Caco-2 (cell line): Measurements from ENCODE around the gene MPPE1. TPM values are rescaled to one million over a fixed set of nuclear protein-coding genes. Genes with fewer than 3 reads are reported as not detected.

Experiments
- BruUV-seq: library from RNA; stranded (reverse); fragments of 400-500 nt; replicated peaks from 2 replicates; lab custom pipeline; 2021; lab: Mats Ljungman, UMichigan
- CTCF ChIA-PET: fragments of 300-600 bp; sonication (Branson Sonifier 250); formaldehyde crosslinking; loops from one replicate; lab custom pipeline; 2022; ENCODE audit warnings: antibody characterized with exemption; lab: Charles Lee
- POLR2A ChIA-PET: fragments of 300-600 bp; sonication (Branson Sonifier 250); formaldehyde crosslinking; loops from one replicate; lab custom pipeline; 2022; ENCODE audit warnings: antibody characterized with exemption; lab: Charles Lee
- DNase-seq, 2 experiments: peaks; one replicate each; pipeline versions ENCODE4 v3.0.0 to v3.0.0-alpha.2; 2020 to 2022
- H3K27me3 ChIP-seq: replicated peaks from 2 replicates; pipeline ENCODE4 v1.6.0; 2011; ENCODE audit warnings: low read length; ENCODE audit not compliant: control insufficient read depth, insufficient read depth
- H3K36me3 ChIP-seq: 2 replicates; pipeline ENCODE4 v1.5.1; 2011; ENCODE audit warnings: low read length; ENCODE audit not compliant: control insufficient read depth, insufficient read depth
- H3K4me1 ChIP-seq: fragments of 250-450 bp; sonication (Bioruptor Pico); 2 replicates; pipeline ENCODE4 v1.5.1; 2020; ENCODE audit warnings: mild to moderate bottlenecking
- H3K4me3 ChIP-seq: 2 replicates; pipeline ENCODE4 v1.5.1; 2011; ENCODE audit warnings: low read depth, mild to moderate bottlenecking, control low read depth, low read length
- H3K9me3 ChIP-seq: fragments of 250-450 bp; sonication (Bioruptor Pico); 2 replicates; pipeline ENCODE4 v1.5.1; 2020; ENCODE audit warnings: mild to moderate bottlenecking, moderate library complexity
- H3K27ac Mint-ChIP-seq: one replicate; pipeline ENCODE4 v1.8.0; 2022; ENCODE audit warnings: mixed read lengths; ENCODE audit not compliant: unreplicated experiment
- H3K27me3 Mint-ChIP-seq: one replicate; pipeline ENCODE4 v1.8.0; 2022; ENCODE audit warnings: mixed read lengths; ENCODE audit not compliant: insufficient read depth, unreplicated experiment
- H3K36me3 Mint-ChIP-seq: one replicate; pipeline ENCODE4 v1.8.0; 2022; ENCODE audit warnings: mild to moderate bottlenecking, mixed read lengths; ENCODE audit not compliant: insufficient read depth, unreplicated experiment
- H3K4me1 Mint-ChIP-seq: one replicate; pipeline ENCODE4 v1.8.0; 2022; ENCODE audit warnings: low read depth, mixed read lengths; ENCODE audit not compliant: unreplicated experiment
- H3K4me3 Mint-ChIP-seq: one replicate; pipeline ENCODE4 v1.8.0; 2022; ENCODE audit warnings: mild to moderate bottlenecking, moderate library complexity, mixed read lengths; ENCODE audit not compliant: unreplicated experiment
- H3K9me3 Mint-ChIP-seq: one replicate; pipeline ENCODE4 v1.8.0; 2022; ENCODE audit warnings: mixed read lengths; ENCODE audit not compliant: unreplicated experiment
- intact Hi-C: fragments of 100-400 bp; cut with micrococcal nuclease; formaldehyde crosslinking; loops from one replicate; pipeline ENCODE4 v1.10.0; 2022; ENCODE audit not compliant: unreplicated experiment
- total RNA-seq: library from RNA; stranded (reverse); gene quantifications from 2 replicates; pipeline ENCODE4 v1.2.3, GENCODE V29; 2022
- TF ChIP-seq, protein P1 (sequence below), 2 experiments: fragments of 200-600 bp in 1 of 2; IDR thresholded peaks; 1 replicate in 1 of 2; 2 replicates in 1 of 2; pipeline versions ENCODE4 v1.5.1 to v1.8.0; 2011 to 2022; ENCODE audit warnings: antibody characterized with exemption in 1 of 2, control low read depth in 1 of 2, inconsistent platforms in 1 of 2, low read depth in 1 of 2, low read length in 1 of 2, mild to moderate bottlenecking in 1 of 2, moderate library complexity in 1 of 2; ENCODE audit not compliant: insufficient read depth in 1 of 2, severe bottlenecking in 1 of 2, unreplicated experiment in 1 of 2

Gene MPPE1
- total RNA-seq, 1 experiment from 2014 or later: 52.6 TPM

DNA sequence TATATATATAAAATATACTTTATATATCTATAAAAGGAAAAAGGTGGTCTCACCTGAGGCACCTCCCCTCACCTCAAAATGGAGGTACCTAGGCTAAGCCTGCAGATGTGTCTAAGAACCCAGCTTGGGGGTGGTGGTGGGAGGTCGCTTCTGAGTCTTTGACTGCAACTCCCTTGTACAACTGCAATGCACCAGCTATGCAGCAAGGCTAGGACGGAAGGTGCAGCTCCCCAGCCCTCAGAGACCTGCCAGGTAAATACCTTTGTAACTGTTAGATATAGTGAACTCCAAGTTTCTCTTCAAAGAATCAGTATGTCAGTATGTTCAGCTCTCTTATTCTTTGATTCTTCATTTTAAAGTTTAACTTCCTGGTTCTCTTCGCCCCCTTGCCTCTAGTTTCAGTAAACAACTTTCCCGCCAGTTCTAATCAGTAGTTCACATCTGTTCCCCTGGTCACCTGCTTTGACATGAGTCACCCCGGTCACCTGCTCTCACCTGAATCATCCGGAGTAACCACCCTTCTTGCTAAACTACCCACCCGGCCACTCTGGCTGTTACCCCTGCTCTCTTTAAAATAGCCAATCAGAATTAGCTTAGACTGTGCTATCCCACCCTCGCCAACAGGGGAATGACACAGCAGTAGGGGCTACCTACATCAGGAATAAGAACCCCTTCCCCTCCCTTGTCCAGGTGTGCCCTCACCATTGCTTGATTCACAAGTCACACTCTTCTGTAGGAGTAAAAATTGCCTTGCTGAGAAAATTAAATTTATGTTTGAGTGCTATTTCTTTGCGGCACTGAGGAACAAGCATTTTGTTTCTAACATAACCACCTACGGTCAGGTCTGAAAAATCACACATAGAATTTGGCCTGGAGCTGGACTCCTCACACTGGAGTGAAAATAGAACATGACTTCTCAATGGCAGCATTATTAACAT, 48.5 kb upstream of the MPPE1 start:
- ChIA-PET CTCF (no interaction called here), POLR2A (no interaction called here)
- Histone ChIP-seq H3K9me3 (peaks cover 21% of the 10 kb centered on the region), H3K4me3 (no peak overlapping the region), H3K36me3 (no peaks in the 10 kb centered on the region), H3K4me1 (peaks cover 7% of the 10 kb centered on the region; the same call in 1 of the 2 replicates), H3K27me3 (no peaks in the 10 kb centered on the region)
- Mint-ChIP-seq H3K36me3 (peaks cover 6% of the 10 kb centered on the region), H3K27me3 (no peaks in the 10 kb centered on the region), H3K27ac (no peak overlapping the region), H3K9me3 (peaks cover 13% of the 10 kb centered on the region), H3K4me1 (peaks cover 25% of the 10 kb centered on the region), H3K4me3 (no peak overlapping the region)
- intact Hi-C loops: no loop called here
- DNase-seq: no peak
- TF ChIP-seq, protein P1, sequence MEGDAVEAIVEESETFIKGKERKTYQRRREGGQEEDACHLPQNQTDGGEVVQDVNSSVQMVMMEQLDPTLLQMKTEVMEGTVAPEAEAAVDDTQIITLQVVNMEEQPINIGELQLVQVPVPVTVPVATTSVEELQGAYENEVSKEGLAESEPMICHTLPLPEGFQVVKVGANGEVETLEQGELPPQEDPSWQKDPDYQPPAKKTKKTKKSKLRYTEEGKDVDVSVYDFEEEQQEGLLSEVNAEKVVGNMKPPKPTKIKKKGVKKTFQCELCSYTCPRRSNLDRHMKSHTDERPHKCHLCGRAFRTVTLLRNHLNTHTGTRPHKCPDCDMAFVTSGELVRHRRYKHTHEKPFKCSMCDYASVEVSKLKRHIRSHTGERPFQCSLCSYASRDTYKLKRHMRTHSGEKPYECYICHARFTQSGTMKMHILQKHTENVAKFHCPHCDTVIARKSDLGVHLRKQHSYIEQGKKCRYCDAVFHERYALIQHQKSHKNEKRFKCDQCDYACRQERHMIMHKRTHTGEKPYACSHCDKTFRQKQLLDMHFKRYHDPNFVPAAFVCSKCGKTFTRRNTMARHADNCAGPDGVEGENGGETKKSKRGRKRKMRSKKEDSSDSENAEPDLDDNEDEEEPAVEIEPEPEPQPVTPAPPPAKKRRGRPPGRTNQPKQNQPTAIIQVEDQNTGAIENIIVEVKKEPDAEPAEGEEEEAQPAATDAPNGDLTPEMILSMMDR (IDR thresholded peaks at IDR 0.05; ENCODE audit: insufficient read depth in 1 of 2, low read depth in 1 of 2, low read length in 1 of 2, severe bottlenecking in 1 of 2, unreplicated experiment in 1 of 2): no peak
- no TSS peak for BruUV-seq

DNA sequence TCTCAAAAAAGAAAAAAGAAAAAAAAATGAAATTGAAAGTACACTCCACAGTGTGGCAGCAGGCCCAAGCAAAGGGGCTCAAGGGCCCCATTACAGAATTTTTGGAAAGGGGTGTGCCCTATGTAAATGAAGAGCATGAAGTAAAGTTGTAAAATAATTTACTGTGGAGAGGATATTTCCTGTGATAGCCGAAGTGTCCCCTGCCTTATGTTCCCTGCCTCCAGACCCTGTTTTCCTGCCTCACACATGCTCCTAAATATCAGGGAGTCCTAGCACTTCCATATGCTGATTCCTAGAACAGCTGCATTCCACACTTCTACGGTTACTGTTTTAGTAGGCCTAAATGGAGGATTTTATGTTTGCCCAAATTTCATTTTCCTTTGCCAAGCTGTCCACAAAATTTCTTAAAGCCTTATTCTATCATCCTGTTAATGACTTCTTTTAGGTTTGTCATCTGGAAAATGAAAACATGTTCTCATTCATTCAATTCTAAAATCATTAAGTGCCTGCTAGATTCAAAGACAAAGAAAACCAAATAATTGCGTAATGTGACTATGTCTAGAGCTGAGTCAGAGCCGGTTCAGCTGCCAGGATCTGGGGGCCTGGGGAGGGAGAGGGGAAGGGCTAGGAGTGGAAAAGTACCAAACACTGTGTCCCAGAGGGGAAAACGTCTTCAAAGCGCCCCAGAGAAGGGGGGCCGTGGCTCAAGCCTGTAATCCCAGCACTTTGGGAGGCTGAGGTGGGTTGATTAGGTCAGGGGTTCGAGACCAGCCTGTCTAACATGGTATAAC, 47.3 kb upstream of the MPPE1 start:
- CTCF ChIA-PET: no interaction called here
- Mint-ChIP-seq H3K9me3 (peaks cover 13% of the 10 kb centered on the region), H3K36me3 (peaks cover 6% of the 10 kb centered on the region), H3K27ac (peak overlapping the region; percentile 37), H3K27me3 (no peaks in the 10 kb centered on the region), H3K4me3 (no peak overlapping the region), H3K4me1 (peaks cover 17% of the 10 kb centered on the region)
- Histone ChIP-seq H3K4me1 (peaks cover 7% of the 10 kb centered on the region; the same call in 1 of the 2 replicates), H3K27me3 (no peaks in the 10 kb centered on the region), H3K36me3 (no peaks in the 10 kb centered on the region), H3K9me3 (peaks cover 21% of the 10 kb centered on the region), H3K4me3 (no peak overlapping the region)
- no peak for DNase-seq
- intact Hi-C loops: loop anchor here (1.0 kb wide), 1 partner anchor 40 kb away; no protein-coding TSS in a partner anchor
- POLR2A ChIA-PET: no interaction called here
- no TSS peak for BruUV-seq
- TF ChIP-seq, protein P1 (IDR thresholded peaks at IDR 0.05; ENCODE audit: insufficient read depth in 1 of 2, low read depth in 1 of 2, low read length in 1 of 2, severe bottlenecking in 1 of 2, unreplicated experiment in 1 of 2): no peak

DNA sequence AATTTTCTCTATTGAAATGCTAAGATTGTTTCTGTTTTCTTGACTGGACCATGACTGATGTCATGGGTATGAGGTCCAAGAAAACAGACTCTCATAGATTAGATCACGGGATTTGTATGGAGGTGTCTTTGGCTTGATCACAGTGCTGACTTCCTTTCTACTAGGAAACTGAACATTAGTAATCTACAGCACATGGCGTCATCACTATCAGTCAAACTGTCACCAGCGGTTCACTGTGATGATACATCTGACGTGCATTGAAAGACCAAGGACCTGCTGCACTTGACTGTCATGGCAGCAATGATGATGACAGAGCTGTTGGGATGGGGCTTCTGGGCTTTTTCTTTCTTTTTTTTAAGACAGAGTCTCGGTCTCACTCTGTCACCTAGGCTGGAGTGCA, 45.0 kb upstream of the MPPE1 start:
- H3K27ac Mint-ChIP-seq: no peak overlapping the region
- POLR2A ChIA-PET: no interaction called here

More for the DNA sequence above, 45.0 kb upstream of the MPPE1 start:
- CTCF ChIA-PET: no interaction called here
- Mint-ChIP-seq H3K9me3 (peaks cover 13% of the 10 kb centered on the region), H3K36me3 (peaks cover 6% of the 10 kb centered on the region), H3K4me3 (no peak overlapping the region), H3K27me3 (no peaks in the 10 kb centered on the region), H3K4me1 (peaks cover 19% of the 10 kb centered on the region)
- Histone ChIP-seq H3K36me3 (no peaks in the 10 kb centered on the region), H3K27me3 (no peaks in the 10 kb centered on the region), H3K4me1 (peaks cover 7% of the 10 kb centered on the region; the same call in 1 of the 2 replicates), H3K4me3 (no peak overlapping the region), H3K9me3 (peaks cover 18% of the 10 kb centered on the region)
- intact Hi-C loops: no loop called here
- TF ChIP-seq, protein P1 (IDR thresholded peaks at IDR 0.05; ENCODE audit: insufficient read depth in 1 of 2, low read depth in 1 of 2, low read length in 1 of 2, severe bottlenecking in 1 of 2, unreplicated experiment in 1 of 2): no peak
- no TSS peak for BruUV-seq
- DNase-seq: no peak
